ENCODE results near the gene PHC3.

- TF ChIP-seq EZH2 (IDR thresholded peaks at IDR 0.05; ENCODE audit: insufficient read depth, poor library complexity, severe bottlenecking) = no peak
- no peak for TF ChIP-seq EZH2phosphoT487 (IDR thresholded peaks at IDR 0.05; ENCODE audit: insufficient read depth, low read depth)
These were observed 27.4 kb downstream of the PHC3 start for GRCh38 chr3:170154084-170154483.

Data from GM23248 (cell line).